Pancreas (tissue), 10 donors: ENCODE measurements around the gene GPR148. TPM values are rescaled to one million over a fixed set of nuclear protein-coding genes. Genes with fewer than 3 reads are reported as not detected.

ENCODE experiments used
- ATAC-seq, 4 donors: fragments of 200-7000 bp; cut with Tn5 transposase; one replicate each; pipeline versions ENCODE4 v1.8.0 to v1.9.1; 2020; ENCODE audit warnings: mild to moderate bottlenecking in 4 of 4, moderate library complexity in 4 of 4
- DNase-seq, 6 donors: peaks; one replicate each; pipeline ENCODE4 v3.0.0-alpha.2; 2020
- FAIRE-seq: peaks from 2 replicates; lab custom pipeline; 2012; peaks lifted over from hg19 to GRCh38; lab: Jason Lieb, UNC
- H3K27ac ChIP-seq, 4 donors: fragments of 200-600 bp; sonication (generic); 1 replicate in 3 of 4; 2 replicates in 1 of 4; pipeline versions ENCODE4 v1.5.0 to v1.8.0; 2020
- H3K27me3 ChIP-seq, 4 donors: fragments of 200-600 bp; one replicate each; pipeline ENCODE4 v1.8.0; 2021
- H3K36me3 ChIP-seq, 3 donors: fragments of 200-600 bp; sonication (generic) in 1 of 3; one replicate each; pipeline versions ENCODE4 v1.5.0 to v1.8.0; 2020 to 2021
- H3K4me1 ChIP-seq, 3 donors: fragments of 200-600 bp; one replicate each; pipeline ENCODE4 v1.8.0; 2021
- H3K4me3 ChIP-seq, 4 donors: fragments of 200-600 bp; sonication (generic) in 2 of 4; one replicate each; pipeline versions ENCODE4 v1.5.0 to v1.8.0; 2020 to 2021
- H3K9me3 ChIP-seq, 4 donors: fragments of 200-600 bp; one replicate each; pipeline ENCODE4 v1.8.0; 2021
- WGBS, 2 donors: extraction: QIAGEN DNeasy Blood & Tissue Kit; methylation state at CpG; one replicate each; pipeline ENCODE4 v1.1.7; 2013; 5-methylcytosine and 5-hydroxymethylcytosine counted together
- intact Hi-C, 3 donors: fragments of 100-400 bp; cut with DNase I; formaldehyde crosslinking; loops; one replicate each; pipeline versions ENCODE4 v1.11.1 to v1.14.2; 2022
- polyA plus RNA-seq, 2 donors: library from polyadenylated mRNA; stranded (reverse); fragments of 200-250 nt; gene quantifications; one replicate each; pipeline ENCODE4 v1.2.3, GENCODE V29; 2013
- total RNA-seq, 6 donors: library from RNA; stranded (reverse); fragmentation: NEBNext Ultra II Directional in 4 of 6; extraction: Animal tissue kit (Norgen Biotek cat#: 25700) in 4 of 6; gene quantifications; one replicate each; pipeline versions ENCODE4 v1.2.1 to v1.2.4, GENCODE V29; 2021 to 2023
- TF ChIP-seq, protein P1 (sequence below), 4 donors: fragments of 200-600 bp; sonication (generic) in 3 of 4; IDR thresholded peaks; one replicate each; pipeline versions ENCODE4 v1.5.0 to v1.8.0; 2021; ENCODE audit warnings: antibody characterized with exemption in 4 of 4
- donor health status: healthy with polysubstance abuse.
- donor health status: DM: no; HTN: no; CAD: no; lungs with moderate emphysema.
- donor health status: DM: no; HTN: no; CAD: no.
- donor health status: control.
- donor health status: control.
- donor health status: Bipolar disorder and iron deficiency.
- donor health status: DM: yes; HTN: yes; CAD: no.
- donor health status: DM: no; HTN: no; CAD: no.
- donor health status: DM: no; HTN: no; CAD: no.
- donor health status: DM: yes; HTN: yes; CAD: no.

The GPR148 gene
- total and polyA plus RNA-seq, 8 donors, result 0.14 to 1.2 (median 0.36) TPM

DNA sequence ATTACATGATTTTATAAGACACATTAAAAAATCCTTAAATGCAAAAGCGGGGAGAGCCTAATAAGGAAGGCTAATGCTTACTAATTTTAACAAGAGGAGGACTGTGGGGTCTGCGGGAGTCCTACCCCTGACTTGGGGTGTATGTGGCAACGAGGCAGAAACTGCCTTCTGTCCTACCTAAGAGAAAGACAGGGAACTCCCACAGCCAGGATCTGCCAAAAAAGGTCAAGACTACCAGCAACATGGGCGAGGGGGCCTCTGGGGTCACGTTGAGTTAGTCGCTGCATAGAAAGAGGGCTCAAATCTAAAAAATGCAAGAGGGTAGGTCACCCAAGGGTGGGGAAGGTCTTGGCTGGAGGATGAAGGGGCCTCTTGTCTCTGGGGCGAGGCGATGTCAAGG, 25.9 kb downstream of the GPR148 start:
- intact Hi-C loops, result no loop called here
- FAIRE-seq (no peak), ATAC-seq (no peak), DNase-seq (no peak)
- Histone ChIP-seq H3K27me3 (no peaks in the 10 kb centered on the region), H3K9me3 (no peaks in the 10 kb centered on the region), H3K36me3 (no peaks in the 10 kb centered on the region), H3K4me3 (no peak overlapping the region), H3K27ac (no peak overlapping the region), H3K4me1 (peaks cover 5 to 8% (median 7%) of the 10 kb centered on the region in 3 donors)
- 61 to 69% methylated on average over 8 of the region's 8 CpGs for WGBS, 2 donors
- TF ChIP-seq, protein P1, sequence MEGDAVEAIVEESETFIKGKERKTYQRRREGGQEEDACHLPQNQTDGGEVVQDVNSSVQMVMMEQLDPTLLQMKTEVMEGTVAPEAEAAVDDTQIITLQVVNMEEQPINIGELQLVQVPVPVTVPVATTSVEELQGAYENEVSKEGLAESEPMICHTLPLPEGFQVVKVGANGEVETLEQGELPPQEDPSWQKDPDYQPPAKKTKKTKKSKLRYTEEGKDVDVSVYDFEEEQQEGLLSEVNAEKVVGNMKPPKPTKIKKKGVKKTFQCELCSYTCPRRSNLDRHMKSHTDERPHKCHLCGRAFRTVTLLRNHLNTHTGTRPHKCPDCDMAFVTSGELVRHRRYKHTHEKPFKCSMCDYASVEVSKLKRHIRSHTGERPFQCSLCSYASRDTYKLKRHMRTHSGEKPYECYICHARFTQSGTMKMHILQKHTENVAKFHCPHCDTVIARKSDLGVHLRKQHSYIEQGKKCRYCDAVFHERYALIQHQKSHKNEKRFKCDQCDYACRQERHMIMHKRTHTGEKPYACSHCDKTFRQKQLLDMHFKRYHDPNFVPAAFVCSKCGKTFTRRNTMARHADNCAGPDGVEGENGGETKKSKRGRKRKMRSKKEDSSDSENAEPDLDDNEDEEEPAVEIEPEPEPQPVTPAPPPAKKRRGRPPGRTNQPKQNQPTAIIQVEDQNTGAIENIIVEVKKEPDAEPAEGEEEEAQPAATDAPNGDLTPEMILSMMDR (IDR thresholded peaks at IDR 0.05), result no peak

DNA sequence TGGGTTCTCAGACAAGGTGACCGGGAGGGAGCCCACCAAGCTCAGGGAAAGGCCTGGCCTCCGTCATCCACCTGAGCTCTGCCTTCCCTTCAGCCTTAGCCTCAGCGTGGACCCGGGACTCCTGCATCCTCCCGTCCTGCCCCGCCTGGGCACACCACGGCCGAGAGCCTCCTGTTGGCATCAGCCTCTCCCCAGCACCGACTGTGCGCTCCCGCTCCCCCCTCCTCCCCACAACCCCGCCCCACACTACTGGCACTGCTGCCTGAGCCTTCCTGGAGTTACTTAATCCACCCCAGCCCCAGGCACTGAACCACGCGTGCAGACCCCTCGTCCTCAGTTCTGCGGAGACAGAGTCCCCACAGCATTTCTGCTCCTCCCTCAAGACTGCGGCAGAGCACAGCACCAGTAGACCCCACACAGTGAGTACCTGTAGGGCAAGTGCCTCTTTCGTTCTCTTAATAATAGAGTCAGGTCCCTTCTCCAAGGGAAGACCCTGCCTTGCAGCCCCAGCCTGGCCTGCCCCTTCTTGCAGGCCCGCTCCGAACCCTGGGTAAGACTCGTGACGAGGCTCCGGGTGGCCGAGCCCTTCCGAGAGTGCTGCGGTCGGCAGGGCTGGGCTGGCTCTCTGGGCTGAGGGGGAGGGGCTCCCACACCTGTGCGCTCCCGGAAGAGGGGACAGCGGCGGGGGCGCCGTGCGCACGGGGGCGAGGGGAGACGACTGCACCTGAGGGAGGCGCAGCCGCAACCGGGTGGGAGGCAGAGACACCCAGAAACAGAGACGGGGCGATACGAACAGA, 26.6 kb downstream of the GPR148 start, which contains the start of gene AMER3:
TSS of gene AMER3 (plus strand) at position 285 of the 797 bp plus-strand sequence. CDS start 6,533 bp downstream, outside the sequence.
- WGBS, 2 donors, result 3 to 5% methylated on average over 37 to 43 of the region's 43 CpGs
- DNase-seq (peak; percentile 36 to 86 (median 47)), ATAC-seq (peak; percentile 48 to 81 (median 70)), FAIRE-seq (no peak)
- H3K4me3 ChIP-seq, result peak within 1 kb of the TSS; percentile 35 to 65 (median 46)
- TF ChIP-seq, protein P1 (IDR thresholded peaks at IDR 0.05), result no peak
- H3K4me1 ChIP-seq, result peaks cover 5 to 12% (median 11%) of the 10 kb centered on the region in 3 donors
- no peaks in the 10 kb centered on the region for H3K27me3 ChIP-seq
- intact Hi-C loops, result no loop called here
- H3K27ac ChIP-seq, result no peak within 1 kb of the TSS
- H3K36me3 ChIP-seq, result no peaks in the 10 kb centered on the region
- H3K9me3 ChIP-seq, result no peaks in the 10 kb centered on the region

DNA sequence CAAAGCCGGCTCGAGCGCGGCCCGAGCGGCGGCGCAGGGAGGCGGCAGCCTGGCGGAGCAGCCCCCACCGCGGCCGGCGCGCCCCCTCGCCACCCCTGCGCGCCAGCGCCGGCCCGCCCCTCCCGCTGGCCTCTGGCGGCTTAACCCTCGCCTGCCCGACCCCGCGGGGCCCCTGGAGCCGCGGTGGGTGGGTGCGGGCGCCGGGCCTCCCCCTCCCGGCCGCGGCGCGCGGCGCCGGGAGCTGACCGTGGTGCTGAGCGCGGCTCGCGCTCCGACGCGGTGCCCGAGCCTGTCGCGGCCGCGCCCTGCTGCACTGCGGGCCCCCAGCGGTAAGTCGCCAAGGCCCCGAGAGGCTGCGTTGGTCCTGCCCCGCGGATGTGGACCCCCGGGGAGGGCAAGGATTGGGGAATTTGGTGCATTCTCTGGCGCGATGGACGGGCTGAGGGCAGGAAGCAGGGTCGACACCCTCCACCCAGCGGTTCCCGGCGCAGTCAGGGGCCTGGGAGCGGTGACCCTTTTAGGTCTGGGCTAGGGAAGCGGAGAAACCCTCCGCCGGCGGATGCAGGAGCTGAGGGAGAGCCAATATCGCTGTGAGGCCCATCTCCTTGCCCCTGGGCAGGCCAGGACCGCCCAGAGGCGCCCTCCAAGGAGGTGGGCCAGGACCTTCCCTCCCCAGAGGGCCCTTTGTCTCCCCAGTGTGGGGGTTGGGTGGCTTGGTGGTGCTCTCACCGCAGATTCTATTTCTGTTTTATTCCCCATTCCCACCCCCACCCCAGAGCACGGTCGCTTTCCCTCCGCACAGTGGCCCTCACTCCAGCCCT, 27.4 kb downstream of the GPR148 start:
- FAIRE-seq, result no peak
- Histone ChIP-seq H3K27me3 (no peaks in the 10 kb centered on the region), H3K9me3 (no peaks in the 10 kb centered on the region), H3K4me1 (peaks cover 5 to 15% (median 12%) of the 10 kb centered on the region in 3 donors), H3K27ac (no peak overlapping the region), H3K4me3 (peak overlapping the region; percentile 35 to 65 (median 46)), H3K36me3 (no peaks in the 10 kb centered on the region)
- TF ChIP-seq, protein P1 (IDR thresholded peaks at IDR 0.05), result no peak
- peak in 5 of 6 donors; percentile 34 to 83 (median 47) for DNase-seq
- 5 to 6% methylated on average over 41 to 80 of the region's 80 CpGs for WGBS, 2 donors
- peak; percentile 52 to 79 (median 72) for ATAC-seq
- intact Hi-C loops, result no loop called here

DNA sequence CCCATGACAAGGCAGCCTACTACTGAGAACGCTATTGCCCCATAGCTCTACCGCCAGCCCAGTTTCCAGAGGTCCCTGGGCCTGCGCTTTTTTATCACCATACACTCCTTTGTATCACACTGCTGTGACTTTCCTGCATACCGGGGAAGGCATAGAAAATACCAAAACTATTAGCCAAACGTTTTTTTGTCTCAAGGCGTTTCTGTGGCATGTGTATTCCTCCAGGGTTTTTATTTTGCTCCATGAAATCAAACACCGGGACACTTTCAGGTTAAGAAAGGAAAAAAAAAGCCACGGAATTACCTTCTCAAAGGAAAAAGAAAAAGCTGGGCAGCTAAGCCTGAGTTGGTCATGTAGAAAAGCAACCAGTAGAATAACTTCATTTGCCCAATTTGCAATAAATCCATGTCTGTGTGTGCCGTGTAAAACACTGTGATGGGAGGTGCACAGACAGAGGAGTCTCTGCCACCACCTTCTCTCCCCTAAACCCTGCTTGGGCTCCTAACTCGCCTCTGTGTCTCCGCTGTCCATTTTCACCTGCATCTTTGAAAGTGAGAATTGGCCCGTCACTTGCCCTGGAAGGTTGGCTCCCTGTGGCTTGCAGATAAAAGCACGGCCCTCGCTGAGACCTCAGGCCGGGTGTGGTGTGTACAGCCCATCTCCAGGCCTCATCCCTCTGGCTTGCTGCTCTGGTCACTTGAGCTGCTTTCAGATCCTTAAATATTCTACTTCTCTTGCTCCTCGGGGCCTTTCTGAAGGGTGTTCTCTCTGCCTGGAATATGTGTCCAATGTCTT, 28.2 kb downstream of the GPR148 start:
- peaks cover 5 to 15% (median 12%) of the 10 kb centered on the region in 3 donors for H3K4me1 ChIP-seq
- no peak for DNase-seq
- FAIRE-seq, result no peak
- H3K9me3 ChIP-seq, result no peaks in the 10 kb centered on the region
- H3K27ac ChIP-seq, result no peak overlapping the region
- WGBS, 2 donors, result 49 to 60% methylated on average over 16 of the region's 16 CpGs
- H3K4me3 ChIP-seq, result peak overlapping the region in 1 of 4 donors; percentile 65
- ATAC-seq, result peak in 1 of 4 donors; percentile 15
- H3K27me3 ChIP-seq, result no peaks in the 10 kb centered on the region
- intact Hi-C loops, result no loop called here
- no peaks in the 10 kb centered on the region for H3K36me3 ChIP-seq
- TF ChIP-seq, protein P1 (IDR thresholded peaks at IDR 0.05), result no peak
